Body of pancreas (tissue), 4 donors: ENCODE data around the gene RRM1. TPM values are rescaled to one million over a fixed set of nuclear protein-coding genes. Genes with fewer than 3 reads are reported as not detected.
"Not testable (repeated sequence)": the region's sequence is repeated elsewhere in the genome, so short reads cannot be mapped to it uniquely, and the experiment has no call there.

Source experiments
- ATAC-seq: fragments of 150-250 bp; one replicate; pipeline ENCODE4 v1.9.1; 2016
- DNase-seq, 4 donors: peaks; one replicate each; pipeline ENCODE4 v3.0.0-alpha.2; 2019
- H3K27ac ChIP-seq, 4 donors: fragments of 200-600 bp; sonication (generic); 1 replicate in 3 of 4; 2 replicates in 1 of 4; pipeline versions ENCODE4 v1.5.1 to v1.6.1; 2016 to 2019; ENCODE audit warnings: mild to moderate bottlenecking in 1 of 4, mixed read lengths in 1 of 4, moderate library complexity in 1 of 4
- H3K27me3 ChIP-seq, 2 donors: fragments of 200-600 bp; sonication (generic); one replicate each; pipeline ENCODE4 v1.6.0; 2016; ENCODE audit warnings: mild to moderate bottlenecking in 1 of 2
- H3K36me3 ChIP-seq, 2 donors: fragments of 200-600 bp; sonication (generic); replicated peaks in 1 of 2; 2 replicates each; pipeline ENCODE4 v1.5.1; 2016; ENCODE audit warnings: low read depth in 2 of 2; ENCODE audit not compliant: insufficient read depth in 1 of 2
- H3K4me1 ChIP-seq: fragments of 200-600 bp; sonication (generic); one replicate; pipeline ENCODE4 v1.6.0; 2016
- H3K4me3 ChIP-seq, 2 donors: fragments of 200-600 bp; sonication (generic); 1 replicate in 1 of 2; 2 replicates in 1 of 2; pipeline ENCODE4 v1.5.1; 2016 to 2019
- H3K9me3 ChIP-seq, 3 donors: fragments of 200-600 bp; sonication (generic); 1 replicate in 2 of 3; 2 replicates in 1 of 3; pipeline ENCODE4 v1.5.1; 2016
- CTCF ChIP-seq, 7 experiments: fragments of 450-650 bp in 4 of 7; fragments of 200-600 bp in 3 of 7; sonication (generic) in 3 of 7; IDR thresholded peaks; one replicate each; pipeline ENCODE4 v1.5.1; 2016 to 2019; ENCODE audit warnings: antibody characterized with exemption in 7 of 7
- POLR2A ChIP-seq, 3 donors: fragments of 450-650 bp; IDR thresholded peaks; one replicate each; pipeline ENCODE4 v1.6.1; 2016; ENCODE audit warnings: antibody characterized with exemption in 3 of 3, mild to moderate bottlenecking in 2 of 3
- WGBS, 2 donors: methylation state at CpG; one replicate each; pipeline ENCODE4 v1.1.5; 2017; 5-methylcytosine and 5-hydroxymethylcytosine counted together
- intact Hi-C: fragments of 100-400 bp; cut with DNase I; formaldehyde crosslinking; loops from one replicate; pipeline ENCODE4 v1.15.1; 2023
- total RNA-seq, 2 donors: library from RNA; depleted of rRNA; stranded (reverse); fragments of >200 nt; gene quantifications; one replicate each; pipeline ENCODE4 v1.1.0, GENCODE V29; 2016

The RRM1 gene
- total RNA-seq, 2 donors from 2014 or later = 7.3 to 12.2 TPM

GRCh38 chr11:4050138-4050537, 44.5 kb upstream of the RRM1 start:
- intact Hi-C loops = no loop called here
- WGBS, 2 donors = 89 to 95% methylated on average over 1 of the region's 1 CpG

GRCh38 chr11:4053200-4053599, 41.4 kb upstream of the RRM1 start:
- H3K4me1 ChIP-seq, H3K27me3 ChIP-seq, H3K36me3 ChIP-seq, H3K4me3 ChIP-seq, H3K9me3 ChIP-seq, H3K27ac ChIP-seq, intact Hi-C loops, DNase-seq, ATAC-seq: not testable (repeated sequence)
- 94 to 98% methylated on average over 4 of the region's 4 CpGs for WGBS, 2 donors

More at GRCh38 chr11:4050138-4050537, 44.5 kb upstream of the RRM1 start:
- TF ChIP-seq CTCF (IDR thresholded peaks at IDR 0.05) = no peak
- TF ChIP-seq POLR2A (IDR thresholded peaks at IDR 0.05) = no peak
- no peak for ATAC-seq
- H3K4me1 ChIP-seq = no peaks in the 10 kb centered on the region
- no peak overlapping the region for H3K4me3 ChIP-seq
- H3K9me3 ChIP-seq = no peaks in the 10 kb centered on the region
- no peaks in the 10 kb centered on the region for H3K27me3 ChIP-seq
- no peak for DNase-seq
- H3K36me3 ChIP-seq = no peaks in the 10 kb centered on the region
- H3K27ac ChIP-seq = no peak overlapping the region

- DNase-seq (no peak), ATAC-seq (no peak)
- no peaks in the 10 kb centered on the region for H3K4me1 ChIP-seq
- 86 to 88% methylated on average over 1 of the region's 1 CpG for WGBS, 2 donors
- no peak overlapping the region for H3K27ac ChIP-seq
- no peaks in the 10 kb centered on the region for H3K9me3 ChIP-seq
- H3K36me3 ChIP-seq = peaks cover 0 to 3% of the 10 kb centered on the region in 2 donors
- no peak overlapping the region for H3K4me3 ChIP-seq
- intact Hi-C loops = no loop called here
- TF ChIP-seq POLR2A (IDR thresholded peaks at IDR 0.05) = no peak
- no peaks in the 10 kb centered on the region for H3K27me3 ChIP-seq
Measured at GRCh38 chr11:4054643-4055042, 40.0 kb upstream of the RRM1 start.

GRCh38 chr11:4059424-4059823, 35.2 kb upstream of the RRM1 start:
- H3K9me3 ChIP-seq = no peaks in the 10 kb centered on the region
- no peak for TF ChIP-seq POLR2A (IDR thresholded peaks at IDR 0.05)
- no peak for TF ChIP-seq CTCF (IDR thresholded peaks at IDR 0.05)
- H3K4me1 ChIP-seq = peaks cover 14% of the 10 kb centered on the region
- H3K27me3 ChIP-seq = no peaks in the 10 kb centered on the region
- 95% methylated on average over 1 of the region's 1 CpG for WGBS, 2 donors
- intact Hi-C loops = no loop called here
- ATAC-seq (no peak), DNase-seq (no peak)
- H3K36me3 ChIP-seq = peaks cover 0 to 3% of the 10 kb centered on the region in 2 donors
- H3K4me3 ChIP-seq = no peak overlapping the region
- H3K27ac ChIP-seq = no peak overlapping the region

GRCh38 chr11:4060182-4060923, 34.2 kb upstream of the RRM1 start:
- Histone ChIP-seq H3K9me3 (no peaks in the 10 kb centered on the region), H3K27me3 (no peaks in the 10 kb centered on the region), H3K36me3 (peaks cover 0 to 3% of the 10 kb centered on the region in 2 donors), H3K4me1 (peaks cover 14% of the 10 kb centered on the region), H3K4me3 (no peak overlapping the region), H3K27ac (no peak overlapping the region)
- ATAC-seq (no peak), DNase-seq (no peak)
- 41 to 46% methylated on average over 4 of the region's 4 CpGs for WGBS, 2 donors
- TF ChIP-seq CTCF (IDR thresholded peaks at IDR 0.05) (no peak), POLR2A (IDR thresholded peaks at IDR 0.05) (no peak)
- intact Hi-C loops = no loop called here

GRCh38 chr11:4061700-4062099, 32.9 kb upstream of the RRM1 start:
- H3K27ac ChIP-seq = no peak overlapping the region
- H3K4me3 ChIP-seq = no peak overlapping the region
- H3K27me3 ChIP-seq = no peaks in the 10 kb centered on the region
- WGBS, 2 donors = 89 to 93% methylated on average over 1 of the region's 1 CpG
- TF ChIP-seq CTCF (IDR thresholded peaks at IDR 0.05) (no peak), POLR2A (IDR thresholded peaks at IDR 0.05) (no peak)
- intact Hi-C loops = no loop called here
- H3K36me3 ChIP-seq = peaks cover 0 to 3% of the 10 kb centered on the region in 2 donors
- H3K4me1 ChIP-seq = peaks cover 14% of the 10 kb centered on the region
- no peaks in the 10 kb centered on the region for H3K9me3 ChIP-seq
- no peak for ATAC-seq
- no peak for DNase-seq
